HG02885 (cell line): ENCODE measurements around the gene MYPN.
"Not testable (repeated sequence)": the region's sequence is repeated elsewhere in the genome, so short reads cannot be mapped to it uniquely, and the experiment has no call there.

Experiments used
- ATAC-seq: cut with Tn5 transposase; IDR thresholded peaks from one replicate; pipeline ENCODE4 v1.9.1; 2021; ENCODE audit warnings: mild to moderate bottlenecking; ENCODE audit not compliant: unreplicated experiment, poor library complexity

Gene MYPN

GRCh38 chr10:68133523-68133922, 24.2 kb downstream of the MYPN start:
- no peak for ATAC-seq

GRCh38 chr10:68135362-68135761, 26.1 kb downstream of the MYPN start:
- no peak for ATAC-seq

- no peak for ATAC-seq
Measured at GRCh38 chr10:68135922-68136792, 26.9 kb downstream of the MYPN start.

DNA sequence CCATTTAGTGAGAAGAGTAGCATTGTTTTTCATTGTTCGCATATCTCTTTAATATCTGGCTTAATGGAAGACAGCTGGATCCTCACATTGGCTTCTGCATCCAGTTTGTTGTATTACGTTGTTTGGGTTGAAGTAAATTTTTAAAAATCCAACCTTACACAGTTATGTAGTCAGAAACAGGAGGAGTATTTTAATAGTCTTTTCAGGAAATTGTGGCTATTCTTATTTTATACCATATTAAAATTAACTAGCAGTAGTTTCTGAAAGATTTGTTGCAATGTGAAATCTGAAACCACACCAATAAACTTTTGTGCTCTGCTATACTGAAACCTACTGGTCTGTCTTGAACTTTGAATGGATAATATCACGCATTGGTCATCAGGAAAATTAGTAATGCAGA, 27.9 kb downstream of the MYPN start:
- no peak for ATAC-seq

- no peak for ATAC-seq
Measured at GRCh38 chr10:68138526-68138925, 29.2 kb downstream of the MYPN start.

DNA sequence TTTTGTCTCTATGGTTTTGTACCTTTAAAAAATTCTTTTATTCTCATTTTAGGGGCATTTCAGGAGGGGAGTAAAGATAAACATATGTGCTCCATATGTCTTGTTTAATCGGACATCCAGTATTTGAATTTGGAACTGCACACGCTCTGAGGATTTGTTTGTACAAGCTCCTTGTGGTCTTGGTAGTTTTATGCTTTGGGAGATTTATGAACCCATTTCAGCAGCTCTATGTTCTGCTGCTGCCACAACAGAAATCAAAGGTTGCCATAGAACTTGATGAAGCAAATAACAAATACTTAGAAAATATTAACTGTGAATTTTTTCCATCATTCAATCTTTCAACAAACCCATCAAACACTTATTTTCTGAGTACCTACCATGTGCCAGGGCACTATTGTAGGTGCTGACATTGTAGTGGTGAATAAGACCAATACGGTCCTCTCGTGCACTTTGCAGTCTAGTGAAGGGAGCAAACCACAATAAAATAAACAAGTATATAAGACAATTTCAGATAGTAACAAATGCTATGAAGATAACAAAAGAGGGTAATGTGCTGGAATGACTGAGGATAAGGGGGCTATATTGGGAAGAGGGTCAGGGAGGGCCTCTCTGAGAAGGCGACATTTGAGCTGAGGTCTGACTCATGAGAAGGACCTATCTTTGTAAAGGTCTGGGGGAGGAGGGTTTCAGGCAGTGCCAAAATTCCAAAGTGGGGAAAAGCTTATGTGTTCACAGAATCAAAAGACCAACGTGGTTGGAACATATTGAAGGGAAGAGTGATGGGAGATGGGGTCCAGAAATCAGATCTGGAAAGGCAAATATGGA, 30.4 kb downstream of the MYPN start:
- no peak for ATAC-seq

DNA sequence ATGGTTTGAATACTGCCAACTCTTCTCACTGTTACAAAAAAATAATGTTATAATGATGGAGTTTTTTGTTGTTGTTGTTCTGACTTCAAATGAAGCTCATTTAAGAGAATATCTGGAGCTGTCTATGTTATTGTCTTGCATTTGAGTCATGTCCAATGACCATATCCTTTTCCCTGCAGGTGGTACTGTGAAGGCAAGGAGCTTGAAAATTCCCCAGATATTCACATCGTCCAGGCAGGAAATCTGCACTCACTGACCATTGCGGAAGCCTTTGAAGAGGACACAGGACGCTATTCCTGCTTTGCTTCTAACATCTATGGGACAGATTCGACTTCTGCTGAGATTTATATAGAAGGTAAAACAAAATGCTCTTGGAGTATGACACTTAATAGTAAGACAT, 33.5 kb downstream of the MYPN start:
- no peak for ATAC-seq

- ATAC-seq: no peak
Measured at GRCh38 chr10:68144709-68145108, 35.4 kb downstream of the MYPN start.

GRCh38 chr10:68145705-68146104, 36.4 kb downstream of the MYPN start:
- ATAC-seq: no peak

- ATAC-seq: no peak
Measured at GRCh38 chr10:68146133-68146532, 36.8 kb downstream of the MYPN start.

- no peak for ATAC-seq
Measured at GRCh38 chr10:68151453-68151852, 42.2 kb downstream of the MYPN start.

DNA sequence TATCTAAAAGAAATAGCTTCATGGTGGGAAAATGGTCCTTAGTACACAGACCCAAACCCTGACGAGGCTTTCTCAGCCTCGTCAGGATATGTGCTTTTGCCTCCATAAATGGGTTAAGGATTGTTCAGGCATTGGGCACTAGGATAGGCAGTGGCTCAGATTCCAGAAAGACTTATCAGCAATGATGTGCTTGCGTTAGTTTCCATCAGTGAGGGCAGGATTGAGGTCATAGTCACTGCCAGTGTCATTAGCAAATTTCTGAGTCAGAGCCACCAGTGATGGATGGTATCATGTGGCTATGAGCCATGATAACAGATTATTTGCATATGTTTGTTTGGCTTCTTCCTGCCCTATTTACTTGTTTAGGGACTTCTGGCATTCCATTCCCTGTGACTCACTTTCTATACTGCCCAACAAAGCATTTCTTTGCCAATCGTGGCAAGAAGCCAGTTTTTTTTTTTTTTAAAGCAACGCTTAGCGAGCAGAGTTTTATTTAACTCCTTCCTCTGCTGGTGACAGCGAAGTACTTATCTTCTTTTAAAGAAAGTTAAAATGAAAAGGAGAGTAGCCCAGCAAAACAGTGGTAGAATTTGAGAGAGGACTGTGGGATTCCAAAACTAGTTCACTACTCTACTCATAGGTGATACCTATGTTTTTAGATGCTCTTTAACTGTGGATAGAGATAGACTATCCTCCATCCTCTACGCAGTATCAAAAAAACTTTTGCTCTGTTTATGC, 44.4 kb downstream of the MYPN start:
- no peak for ATAC-seq

- ATAC-seq: no peak
Measured at GRCh38 chr10:68154211-68154497, 44.9 kb downstream of the MYPN start.

DNA sequence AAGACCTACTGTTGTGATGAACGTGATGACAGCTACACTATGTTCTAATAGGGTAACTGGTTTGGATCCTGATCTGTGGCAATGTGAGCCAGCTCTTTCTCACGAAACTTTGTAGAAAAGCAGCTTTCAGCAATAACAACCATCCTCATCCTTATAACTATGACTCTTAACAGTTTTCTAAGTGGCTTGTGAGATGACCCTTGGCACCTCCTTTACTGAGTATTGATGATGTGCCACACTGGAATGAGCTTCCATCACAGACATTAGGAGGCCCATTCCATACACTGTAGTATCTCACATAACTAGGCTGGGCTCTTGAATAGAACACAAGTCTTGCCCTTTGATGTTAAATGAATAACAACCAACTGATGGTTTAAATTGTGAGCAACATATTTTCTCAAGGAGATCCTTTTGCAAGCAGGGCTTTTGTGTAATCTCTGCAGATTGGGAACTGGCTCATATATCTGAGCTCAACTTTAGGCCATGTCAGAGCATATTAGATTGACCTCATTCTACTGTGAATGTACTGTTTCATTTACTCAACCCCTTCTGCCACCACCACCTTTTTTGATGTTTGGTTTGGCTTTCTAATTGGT, 46.4 kb downstream of the MYPN start:
- ATAC-seq: no peak

GRCh38 chr10:68156373-68157185, 47.3 kb downstream of the MYPN start:
- peak; percentile 54 for ATAC-seq

- not testable (repeated sequence) for ATAC-seq
Measured at GRCh38 chr10:68157522-68157921, 48.2 kb downstream of the MYPN start.

DNA sequence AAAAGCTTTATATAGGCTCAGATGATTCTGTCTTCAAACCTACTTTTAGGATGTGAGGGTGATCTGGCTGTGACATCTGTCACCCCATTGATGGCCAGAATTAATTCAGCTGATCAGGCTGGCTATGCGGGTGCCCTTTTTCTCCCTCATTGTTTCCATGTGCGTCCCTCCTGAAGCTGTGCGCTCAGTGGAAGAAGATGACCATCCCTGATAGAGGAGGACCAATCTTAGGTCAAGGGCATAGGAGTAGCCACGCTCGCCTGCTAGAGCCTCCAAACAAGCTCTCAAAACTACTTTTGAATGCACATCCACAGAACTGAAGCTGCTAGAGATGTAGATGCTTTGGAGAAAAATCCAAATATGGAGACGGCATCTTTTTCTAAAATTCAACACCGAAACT, 48.7 kb downstream of the MYPN start:
- no peak for ATAC-seq

DNA sequence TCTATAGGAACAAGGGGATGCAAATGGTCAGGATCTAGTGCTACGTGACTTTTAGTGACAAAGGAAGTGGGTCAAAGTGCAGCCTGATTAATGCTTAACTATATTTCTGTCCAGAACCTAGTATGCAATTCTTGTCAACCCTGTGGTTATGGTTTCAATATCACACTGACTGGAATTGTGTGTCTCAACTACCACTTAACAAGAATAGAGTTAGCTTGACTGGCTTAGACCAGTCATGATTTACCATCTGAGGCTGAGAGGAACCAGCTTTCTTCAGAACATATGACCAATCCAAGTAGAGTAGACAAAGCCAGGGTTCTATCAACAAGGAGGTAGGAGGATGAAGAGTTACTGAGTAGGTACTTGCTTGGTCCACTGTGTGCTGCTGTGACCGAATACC, 54.4 kb downstream of the MYPN start:
- ATAC-seq: peak; percentile 92

DNA sequence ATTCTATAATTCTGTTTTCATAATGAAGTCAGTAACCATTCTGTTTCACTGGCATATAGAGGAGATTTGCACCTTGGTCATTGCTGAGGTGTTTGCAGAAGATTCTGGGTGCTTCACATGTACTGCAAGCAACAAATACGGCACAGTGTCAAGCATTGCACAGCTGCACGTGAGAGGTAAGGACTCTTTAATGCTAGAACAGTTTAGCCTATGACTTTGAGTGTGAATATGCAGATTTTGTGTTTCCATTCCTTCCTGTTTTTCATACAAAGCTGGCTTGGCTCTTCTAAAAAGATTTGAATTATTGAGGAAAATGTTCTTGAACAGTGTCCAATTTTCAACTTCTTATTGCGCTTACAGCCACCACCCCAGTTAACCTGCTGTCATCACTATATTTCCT, 56.4 kb downstream of the MYPN start:
- no peak for ATAC-seq
